ENCODE measurements around the gene NEURL1B.

The NEURL1B gene

GRCh38 chr5:172687940-172688339, 46.9 kb downstream of the NEURL1B start:
- no peak for DNase-seq (ENCODE audit: low read depth)
- H3K4me3 ChIP-seq (ENCODE audit: low read depth, low read length) = no peak overlapping the region
- no peak for TF ChIP-seq CTCF (IDR thresholded peaks at IDR 0.05; ENCODE audit: low read depth, low read length, missing control alignments)
- in situ Hi-C loops (cut with HindIII; ENCODE audit: low sequenced_read_pairs) = no loop called here

GRCh38 chr5:172688349-172689217, 47.5 kb downstream of the NEURL1B start:
- no peak for DNase-seq (ENCODE audit: low read depth)
- in situ Hi-C loops (cut with HindIII; ENCODE audit: low sequenced_read_pairs) = no loop called here
- no peak for TF ChIP-seq CTCF (IDR thresholded peaks at IDR 0.05; ENCODE audit: low read depth, low read length, missing control alignments)
- no peak overlapping the region for H3K4me3 ChIP-seq (ENCODE audit: low read depth, low read length)

- in situ Hi-C loops (cut with HindIII; ENCODE audit: low sequenced_read_pairs) = no loop called here
- DNase-seq (ENCODE audit: low read depth) = no peak
- no peak overlapping the region for H3K4me3 ChIP-seq (ENCODE audit: low read depth, low read length)
- TF ChIP-seq CTCF (IDR thresholded peaks at IDR 0.05; ENCODE audit: low read depth, low read length, missing control alignments) = no peak
Measured at GRCh38 chr5:172689218-172689572, 48.1 kb downstream of the NEURL1B start.

- no peak for DNase-seq (ENCODE audit: low read depth)
- in situ Hi-C loops (cut with HindIII; ENCODE audit: low sequenced_read_pairs) = no loop called here
- no peak overlapping the region for H3K4me3 ChIP-seq (ENCODE audit: low read depth, low read length)
- TF ChIP-seq CTCF (IDR thresholded peaks at IDR 0.05; ENCODE audit: low read depth, low read length, missing control alignments) = no peak
Measured at GRCh38 chr5:172689801-172690200, 48.7 kb downstream of the NEURL1B start.

GRCh38 chr5:172690258-172691075, 49.4 kb downstream of the NEURL1B start:
- in situ Hi-C loops (cut with HindIII; ENCODE audit: low sequenced_read_pairs) = no loop called here
- no peak for TF ChIP-seq CTCF (IDR thresholded peaks at IDR 0.05; ENCODE audit: low read depth, low read length, missing control alignments)
- DNase-seq (ENCODE audit: low read depth) = no peak
- no peak overlapping the region for H3K4me3 ChIP-seq (ENCODE audit: low read depth, low read length)

GRCh38 chr5:172691886-172692285, 50.8 kb downstream of the NEURL1B start:
- DNase-seq (ENCODE audit: low read depth) = no peak
- in situ Hi-C loops (cut with HindIII; ENCODE audit: low sequenced_read_pairs) = no loop called here
- no peak overlapping the region for H3K4me3 ChIP-seq (ENCODE audit: low read depth, low read length)
- TF ChIP-seq CTCF (IDR thresholded peaks at IDR 0.05; ENCODE audit: low read depth, low read length, missing control alignments) = no peak
